ENCODE measurements around the gene DRG2. TPM values are rescaled to one million over a fixed set of nuclear protein-coding genes. Genes with fewer than 3 reads are reported as not detected.

DRG2 gene
- total and polyA plus RNA-seq, 2 donors (not counting 1 experiment from before 2014, with no cell fraction given): 58.7 to 67.8 TPM

DNA sequence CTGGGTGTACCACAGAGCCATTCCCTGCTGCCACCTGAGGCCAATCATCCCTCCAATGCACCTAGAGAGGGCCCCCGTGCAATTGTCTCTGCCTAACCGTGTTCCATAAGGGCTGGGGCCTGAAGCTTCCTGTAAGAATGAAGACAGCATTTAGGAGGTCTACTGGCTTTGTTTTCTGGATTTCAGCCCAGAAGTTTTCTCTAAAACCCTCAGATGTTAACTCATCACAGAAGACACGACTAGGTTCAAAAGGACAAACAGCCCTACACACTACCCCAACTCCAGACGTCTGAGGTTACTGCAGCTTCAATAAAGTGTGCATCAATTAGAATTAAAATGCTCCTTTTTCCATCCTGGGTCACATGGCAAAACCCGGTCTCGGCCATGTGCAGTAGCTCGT is 10.8 kb upstream of the DRG2 start:
- Histone ChIP-seq H3K4me3 (ENCODE audit: control extremely low read depth in 1 of 5, extremely low read depth in 1 of 5, insufficient read depth in 1 of 5, low read depth in 2 of 5, low read length in 4 of 5) (no peak overlapping the region), H3K9ac (ENCODE audit: low read length) (no peak overlapping the region), H3K36me3 (replicated peaks in 1 of 2; ENCODE audit: control extremely low read depth in 1 of 2, control insufficient read depth in 1 of 2, extremely low read depth in 1 of 2, insufficient read depth in 2 of 2, low read length in 1 of 2) (no peaks in the 10 kb centered on the region), H3K27ac (ENCODE audit: low read length in 2 of 2) (no peak overlapping the region), H3K9me3 (ENCODE audit: control extremely low read depth in 1 of 3, control insufficient read depth in 2 of 3, insufficient read depth in 1 of 3, low read length in 2 of 3) (no peaks in the 10 kb centered on the region), H4K20me1 (ENCODE audit: control insufficient read depth, insufficient read depth, low read length, poor library complexity, severe bottlenecking) (no peaks in the 10 kb centered on the region), H2AFZ (ENCODE audit: insufficient read depth, low read depth, low read length, poor library complexity, severe bottlenecking) (no peak overlapping the region), H3K4me1 (ENCODE audit: control insufficient read depth in 2 of 2, insufficient read depth in 2 of 2, low read length in 2 of 2) (no peaks in the 10 kb centered on the region), H3K4me2 (replicated peaks; ENCODE audit: low read depth, low read length, poor library complexity, severe bottlenecking) (no peak overlapping the region), H3K27me3 (replicated peaks in 1 of 4; ENCODE audit: control extremely low read depth in 1 of 4, control insufficient read depth in 3 of 4, insufficient read depth in 4 of 4, low read length in 3 of 4) (peaks cover 0 to 3% (median 0%) of the 10 kb centered on the region in 4 experiments), H3K79me2 (ENCODE audit: control insufficient read depth, insufficient read depth, low read length) (no peaks in the 10 kb centered on the region)
- intact Hi-C loops (cut with micrococcal nuclease): no loop called here
- no peaks in the 10 kb centered on the region for H3K9me3 Mint-ChIP-seq (ENCODE audit: insufficient read depth)
- POLR2A ChIA-PET: no interaction called here
- ATAC-seq (ENCODE audit: low read depth) (no peak), DNase-seq (no peak)
- H3K27me3 Mint-ChIP-seq: peaks cover 22% of the 10 kb centered on the region
- no peak overlapping the region for H3K27ac Mint-ChIP-seq
- CTCF ChIA-PET: no interaction called here
- TF ChIP-seq EZH2 (IDR thresholded peaks at IDR 0.05; ENCODE audit: borderline replicate concordance, insufficient read depth, low read depth, low read length, poor library complexity, severe bottlenecking) (no peak), CTCF (IDR thresholded peaks at IDR 0.05) (no peak)
- 93% methylated on average over 6 of the region's 7 CpGs for WGBS (ENCODE audit: insufficient coverage)
- H3K4me3 Mint-ChIP-seq: no peak overlapping the region
- H3K4me1 Mint-ChIP-seq: no peaks in the 10 kb centered on the region

GRCh38 chr17:18079543-18079942 is 8.2 kb upstream of the DRG2 start:
- TF ChIP-seq CTCF (IDR thresholded peaks at IDR 0.05) (no peak), EZH2 (IDR thresholded peaks at IDR 0.05; ENCODE audit: borderline replicate concordance, insufficient read depth, low read depth, low read length, poor library complexity, severe bottlenecking) (no peak)
- ATAC-seq (ENCODE audit: low read depth) (no peak), DNase-seq (no peak)
- H3K9me3 Mint-ChIP-seq (ENCODE audit: insufficient read depth): no peaks in the 10 kb centered on the region
- H3K4me1 Mint-ChIP-seq: no peaks in the 10 kb centered on the region
- POLR2A ChIA-PET: no interaction called here
- Histone ChIP-seq H3K4me1 (ENCODE audit: control insufficient read depth in 2 of 2, insufficient read depth in 2 of 2, low read length in 2 of 2) (no peaks in the 10 kb centered on the region), H3K27ac (ENCODE audit: low read length in 2 of 2) (no peak overlapping the region), H3K4me3 (ENCODE audit: control extremely low read depth in 1 of 5, extremely low read depth in 1 of 5, insufficient read depth in 1 of 5, low read depth in 2 of 5, low read length in 4 of 5) (no peak overlapping the region), H3K27me3 (replicated peaks in 1 of 4; ENCODE audit: control extremely low read depth in 1 of 4, control insufficient read depth in 3 of 4, insufficient read depth in 4 of 4, low read length in 3 of 4) (peaks cover 0 to 3% (median 0%) of the 10 kb centered on the region in 4 experiments), H3K9me3 (ENCODE audit: control extremely low read depth in 1 of 3, control insufficient read depth in 2 of 3, insufficient read depth in 1 of 3, low read length in 2 of 3) (no peaks in the 10 kb centered on the region), H3K4me2 (replicated peaks; ENCODE audit: low read depth, low read length, poor library complexity, severe bottlenecking) (no peak overlapping the region), H3K9ac (ENCODE audit: low read length) (no peak overlapping the region), H4K20me1 (ENCODE audit: control insufficient read depth, insufficient read depth, low read length, poor library complexity, severe bottlenecking) (no peaks in the 10 kb centered on the region), H3K79me2 (ENCODE audit: control insufficient read depth, insufficient read depth, low read length) (no peaks in the 10 kb centered on the region), H2AFZ (ENCODE audit: insufficient read depth, low read depth, low read length, poor library complexity, severe bottlenecking) (no peak overlapping the region), H3K36me3 (replicated peaks in 1 of 2; ENCODE audit: control extremely low read depth in 1 of 2, control insufficient read depth in 1 of 2, extremely low read depth in 1 of 2, insufficient read depth in 2 of 2, low read length in 1 of 2) (no peaks in the 10 kb centered on the region)
- intact Hi-C loops (cut with micrococcal nuclease): no loop called here
- no peak overlapping the region for H3K27ac Mint-ChIP-seq
- peaks cover 20% of the 10 kb centered on the region for H3K27me3 Mint-ChIP-seq
- no peak overlapping the region for H3K4me3 Mint-ChIP-seq
- 88% methylated on average over 2 of the region's 4 CpGs for WGBS (ENCODE audit: insufficient coverage)
- CTCF ChIA-PET: no interaction called here

Measured in B cell (primary cell).